Measurements from ENCODE around the gene PDE3A.

- no peak for TF ChIP-seq CTCF (IDR thresholded peaks at IDR 0.05; ENCODE audit: low read depth, low read length, poor library complexity, severe bottlenecking)
- TF ChIP-seq EZH2phosphoT487 (IDR thresholded peaks at IDR 0.05; ENCODE audit: borderline replicate concordance, low read length), result no peak
These were observed 2.7 kb downstream of the PDE3A start for GRCh38 chr12:20370866-20371519.

Data from DOHH2 (cell line).